SU-DHL-6 (cell line): ENCODE data around the gene PPM1H.

ENCODE experiments used
- H2AFZ ChIP-seq: fragments of 200-600 bp; sonication (generic); 2 replicates; pipeline ENCODE4 v1.6.1; 2014; ENCODE audit warnings: low read depth, mild to moderate bottlenecking, moderate library complexity, mixed read lengths, antibody characterized with exemption, low read length; ENCODE audit not compliant: severe bottlenecking
- H3F3A ChIP-seq: fragments of 200-600 bp; shearing (Covaris generic); 2 replicates; pipeline ENCODE4 v1.6.0; 2016; ENCODE audit warnings: antibody characterized with exemption, mild to moderate bottlenecking; ENCODE audit not compliant: insufficient read depth
- H3K27ac ChIP-seq: fragments of 200-600 bp; sonication (generic); 2 replicates; pipeline ENCODE4 v1.5.1; 2016; ENCODE audit warnings: low read depth, mild to moderate bottlenecking, low read length, moderate library complexity, mixed read lengths
- H3K27me3 ChIP-seq: fragments of 200-600 bp; sonication (generic), shearing (Covaris generic); 2 replicates; pipeline ENCODE4 v1.6.0; 2014; ENCODE audit warnings: mild to moderate bottlenecking, low read length
- H3K36me3 ChIP-seq: fragments of 200-600 bp; sonication (generic); 2 replicates; pipeline ENCODE4 v1.6.1; 2014; ENCODE audit warnings: mild to moderate bottlenecking, low read length, mixed read lengths
- H3K4me2 ChIP-seq: fragments of 300-600, 200-600 bp; shearing (Covaris generic), sonication (generic); 2 replicates; pipeline ENCODE4 v1.6.0; 2014; ENCODE audit warnings: low read length, low read depth, mild to moderate bottlenecking; ENCODE audit not compliant: poor library complexity, severe bottlenecking
- H3K4me3 ChIP-seq: fragments of 200-600 bp; sonication (generic); 2 replicates; pipeline ENCODE4 v1.5.1; 2014; ENCODE audit warnings: antibody characterized with exemption, low read length, mild to moderate bottlenecking, mixed read lengths; ENCODE audit not compliant: insufficient read depth, poor library complexity, severe bottlenecking
- H3K79me2 ChIP-seq: fragments of 200-600 bp; sonication (generic); 2 replicates; pipeline ENCODE4 v1.6.1; 2014; ENCODE audit warnings: mild to moderate bottlenecking, low read length, moderate library complexity; ENCODE audit not compliant: insufficient read depth
- H3K9ac ChIP-seq: fragments of 200-600 bp; sonication (generic); 2 replicates; pipeline ENCODE4 v1.7.0; 2014; ENCODE audit warnings: mild to moderate bottlenecking, low read length
- H3K9me2 ChIP-seq: fragments of 200-600 bp; sonication (generic); replicated peaks from 2 replicates; pipeline ENCODE4 v1.6.1; 2014; ENCODE audit warnings: low read length; ENCODE audit not compliant: insufficient read depth
- H3K9me3 ChIP-seq: fragments of 200-600 bp; sonication (generic); 2 replicates; pipeline ENCODE4 v1.6.1; 2014; ENCODE audit warnings: low read length, mixed read lengths; ENCODE audit not compliant: insufficient read depth
- H4K20me1 ChIP-seq: fragments of 200-600 bp; sonication (generic); 2 replicates; pipeline ENCODE4 v1.6.1; 2014; ENCODE audit warnings: low read depth, mild to moderate bottlenecking, antibody characterized with exemption, low read length, moderate library complexity, mixed read lengths
- CTCF ChIP-seq: fragments of 200-600 bp; sonication (generic); IDR thresholded peaks from one replicate; pipeline ENCODE4 v1.5.1; 2017; ENCODE audit warnings: antibody characterized with exemption, mild to moderate bottlenecking, low read length, moderate library complexity; ENCODE audit not compliant: insufficient read depth, poor library complexity, severe bottlenecking
- EZH2phosphoT487 ChIP-seq: fragments of 200-600 bp; sonication (generic), shearing (Covaris generic); conservative IDR thresholded peaks from 2 replicates; pipeline ENCODE4 v1.6.1; 2018; ENCODE audit warnings: mild to moderate bottlenecking, antibody characterized with exemption, low read length, moderate library complexity, mixed read lengths

Gene PPM1H

DNA sequence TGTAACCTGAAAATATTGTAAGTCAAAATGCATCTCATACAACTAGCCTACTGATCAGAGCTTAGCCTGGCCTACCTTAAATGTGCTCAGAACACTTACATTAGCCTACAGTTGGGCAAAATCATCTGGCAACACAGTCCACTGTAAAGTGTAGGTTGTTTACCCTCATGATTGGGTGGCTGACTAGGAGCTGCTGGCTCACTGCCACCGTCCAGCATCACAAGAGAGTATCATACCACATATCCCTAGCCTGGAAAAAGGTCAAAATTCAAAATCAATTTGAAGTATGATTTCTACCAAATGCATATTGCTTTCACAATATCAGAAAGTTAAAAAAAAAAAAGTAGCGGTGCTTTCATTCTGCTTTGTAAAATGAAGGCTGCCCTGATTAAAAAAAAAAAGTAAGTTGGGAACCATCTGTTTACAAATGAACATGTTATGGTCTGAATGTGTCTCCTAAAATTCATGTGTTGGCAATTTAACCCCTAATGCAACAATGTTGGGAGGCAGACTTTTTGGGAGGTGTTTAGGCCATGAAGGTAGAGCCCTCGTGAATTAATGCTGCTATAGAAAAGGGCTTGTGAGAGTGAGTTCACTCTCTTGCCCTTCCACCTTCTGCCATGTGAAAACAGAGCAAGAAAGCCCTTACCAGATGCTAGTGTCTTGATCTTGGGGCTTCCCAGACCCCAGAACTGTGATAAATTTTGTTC, 211.8 kb downstream of the PPM1H start:
- H3K9me2 ChIP-seq, result no peaks in the 10 kb centered on the region
- H3K27ac ChIP-seq, result no peak overlapping the region
- no peak overlapping the region for H3K9ac ChIP-seq
- H3K4me3 ChIP-seq, result no peak overlapping the region
- no peaks in the 10 kb centered on the region for H4K20me1 ChIP-seq
- no peaks in the 10 kb centered on the region for H3K27me3 ChIP-seq
- TF ChIP-seq EZH2phosphoT487 (no peak), CTCF (no peak)
- H3F3A ChIP-seq, result no peaks in the 10 kb centered on the region
- H3K9me3 ChIP-seq, result no peaks in the 10 kb centered on the region
- no peak overlapping the region for H3K4me2 ChIP-seq
- H3K79me2 ChIP-seq, result no peaks in the 10 kb centered on the region
- H3K36me3 ChIP-seq, result no peaks in the 10 kb centered on the region
- no peak overlapping the region for H2AFZ ChIP-seq

- Histone ChIP-seq H3K27me3 (no peaks in the 10 kb centered on the region), H3K36me3 (no peaks in the 10 kb centered on the region), H4K20me1 (no peaks in the 10 kb centered on the region), H2AFZ (no peak overlapping the region), H3K9me2 (no peaks in the 10 kb centered on the region), H3K4me2 (no peak overlapping the region), H3K9ac (no peak overlapping the region), H3K79me2 (no peaks in the 10 kb centered on the region), H3K9me3 (no peaks in the 10 kb centered on the region), H3K4me3 (no peak overlapping the region), H3F3A (no peaks in the 10 kb centered on the region), H3K27ac (no peak overlapping the region)
- no peak for TF ChIP-seq EZH2phosphoT487
- no peak for TF ChIP-seq CTCF
Measured at GRCh38 chr12:62720661-62721330, 214.2 kb downstream of the PPM1H start.

- H3K4me2 ChIP-seq, result no peak overlapping the region
- H3K36me3 ChIP-seq, result no peaks in the 10 kb centered on the region
- TF ChIP-seq CTCF (no peak), EZH2phosphoT487 (no peak)
- H2AFZ ChIP-seq, result no peak overlapping the region
- H3K9me2 ChIP-seq, result no peaks in the 10 kb centered on the region
- no peak overlapping the region for H3K9ac ChIP-seq
- no peak overlapping the region for H3K4me3 ChIP-seq
- H3F3A ChIP-seq, result no peaks in the 10 kb centered on the region
- H3K9me3 ChIP-seq, result no peaks in the 10 kb centered on the region
- H3K27ac ChIP-seq, result no peak overlapping the region
- no peaks in the 10 kb centered on the region for H3K79me2 ChIP-seq
- no peaks in the 10 kb centered on the region for H4K20me1 ChIP-seq
- H3K27me3 ChIP-seq, result no peaks in the 10 kb centered on the region
Measured at GRCh38 chr12:62720025-62720424, 214.9 kb downstream of the PPM1H start.
